GM12892 (cell line): ENCODE results near the gene SCYL1.
"Not testable (repeated sequence)": the region's sequence is repeated elsewhere in the genome, so short reads cannot be mapped to it uniquely, and the experiment has no call there.

ENCODE experiments used
- POLR2A ChIP-seq: IDR thresholded peaks from 2 replicates; pipeline ENCODE4 v1.6.1; 2011; ENCODE audit warnings: low read depth, low read length, control low read depth
- POLR2AphosphoS5 ChIP-seq: IDR thresholded peaks from 2 replicates; pipeline ENCODE4 v1.6.1; 2011; ENCODE audit warnings: low read depth, low read length, control low read depth

DNA sequence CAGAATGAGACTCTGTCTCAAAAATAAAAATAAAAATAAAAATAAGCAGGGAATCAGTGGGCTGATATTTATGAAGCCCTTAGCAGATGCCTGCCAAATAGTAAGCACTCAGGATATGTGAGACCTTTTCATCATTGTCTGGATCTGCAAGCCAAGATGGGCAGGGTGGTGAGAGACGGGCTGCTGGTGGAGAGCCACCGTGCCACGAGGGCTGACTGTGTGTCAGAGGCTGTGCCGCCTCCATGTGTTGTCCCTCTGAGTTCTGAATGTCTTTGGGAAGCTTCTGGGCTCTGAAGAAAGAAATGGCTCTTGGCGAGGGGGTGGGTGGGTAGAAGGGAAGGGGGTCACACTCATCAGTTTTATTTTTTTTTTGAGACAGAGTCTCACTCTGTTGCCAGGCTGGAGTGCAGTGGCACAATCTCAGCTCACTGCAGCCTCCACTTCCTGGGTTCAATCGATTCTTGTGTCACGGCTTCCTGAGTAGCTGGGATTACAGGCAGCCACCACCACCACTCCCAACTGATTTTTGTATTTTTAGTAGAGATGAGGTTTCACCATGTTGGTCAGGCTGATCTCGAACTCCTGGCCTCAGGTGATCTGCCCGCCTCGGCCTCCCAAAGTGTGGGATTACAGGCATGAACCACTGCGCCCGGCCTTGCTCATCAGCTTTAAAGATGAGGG, 40.1 kb downstream of the SCYL1 start:
- not testable (repeated sequence) for TF ChIP-seq POLR2A, POLR2AphosphoS5
